GM19035 (cell line): ENCODE measurements around the gene CENPP.
A peak's percentile ranks its signal among the peaks of the same experiment; 100 is the strongest.
"Not testable (repeated sequence)": the region's sequence is repeated elsewhere in the genome, so short reads cannot be mapped to it uniquely, and the experiment has no call there.

Experiments used
- ATAC-seq: cut with Tn5 transposase; IDR thresholded peaks from one replicate; pipeline ENCODE4 v1.9.1; 2021; ENCODE audit not compliant: unreplicated experiment

The CENPP gene

GRCh38 chr9:92529124-92529523, 203.4 kb downstream of the CENPP start:
- no peak for ATAC-seq

GRCh38 chr9:92530893-92531292, 205.1 kb downstream of the CENPP start:
- ATAC-seq: no peak

- ATAC-seq: no peak
These were observed 208.5 kb downstream of the CENPP start for GRCh38 chr9:92534204-92534603.

GRCh38 chr9:92534674-92535073, 208.9 kb downstream of the CENPP start:
- peak; percentile 50 for ATAC-seq

- no peak for ATAC-seq
These were observed 210.4 kb downstream of the CENPP start, which contains the start of gene ECM2 for GRCh38 chr9:92535940-92536850. ECM2 (minus strand) TSS chr9:92535990; CDS start chr9:92522866, 13,124 bp downstream.

GRCh38 chr9:92538541-92538940, 212.8 kb downstream of the CENPP start:
- no peak for ATAC-seq

- no peak for ATAC-seq
These were observed 218.2 kb downstream of the CENPP start for GRCh38 chr9:92543972-92544371.

- no peak for ATAC-seq
These were observed 219.3 kb downstream of the CENPP start for GRCh38 chr9:92545002-92545510.

GRCh38 chr9:92547356-92547755, 221.6 kb downstream of the CENPP start:
- ATAC-seq: no peak

GRCh38 chr9:92550765-92551164, 225.0 kb downstream of the CENPP start:
- ATAC-seq: no peak

GRCh38 chr9:92558612-92559374, 233.0 kb downstream of the CENPP start:
- no peak for ATAC-seq

GRCh38 chr9:92561374-92562330, 235.9 kb downstream of the CENPP start:
- no peak for ATAC-seq

- ATAC-seq: no peak
These were observed 236.8 kb downstream of the CENPP start for GRCh38 chr9:92562461-92562967.

- ATAC-seq: no peak
These were observed 237.7 kb downstream of the CENPP start for GRCh38 chr9:92563116-92564100.

GRCh38 chr9:92564504-92564903, 238.8 kb downstream of the CENPP start:
- no peak for ATAC-seq

- no peak for ATAC-seq
These were observed 239.2 kb downstream of the CENPP start for GRCh38 chr9:92564982-92565381.

- ATAC-seq: not testable (repeated sequence)
These were observed 246.1 kb downstream of the CENPP start for GRCh38 chr9:92571871-92572270.

GRCh38 chr9:92573612-92574011, 247.9 kb downstream of the CENPP start:
- ATAC-seq: not testable (repeated sequence)

- no peak for ATAC-seq
These were observed 250.4 kb downstream of the CENPP start for GRCh38 chr9:92576175-92576574.
